Ramos (cell line): ENCODE results near the gene ATG13.
"Not testable (repeated sequence)": the region's sequence is repeated elsewhere in the genome, so short reads cannot be mapped to it uniquely, and the experiment has no call there.

ENCODE experiments used
- in situ Hi-C: fragments of 300-500 bp; cut with MboI; formaldehyde crosslinking; loops from one replicate; pipeline ENCODE4 v1.14.3; 2022; ENCODE audit warnings: low sequenced_read_pairs; ENCODE audit not compliant: unreplicated experiment

Gene ATG13

GRCh38 chr11:46693597-46694012, 76.3 kb downstream of the ATG13 start:
- in situ Hi-C loops = no loop called here

DNA sequence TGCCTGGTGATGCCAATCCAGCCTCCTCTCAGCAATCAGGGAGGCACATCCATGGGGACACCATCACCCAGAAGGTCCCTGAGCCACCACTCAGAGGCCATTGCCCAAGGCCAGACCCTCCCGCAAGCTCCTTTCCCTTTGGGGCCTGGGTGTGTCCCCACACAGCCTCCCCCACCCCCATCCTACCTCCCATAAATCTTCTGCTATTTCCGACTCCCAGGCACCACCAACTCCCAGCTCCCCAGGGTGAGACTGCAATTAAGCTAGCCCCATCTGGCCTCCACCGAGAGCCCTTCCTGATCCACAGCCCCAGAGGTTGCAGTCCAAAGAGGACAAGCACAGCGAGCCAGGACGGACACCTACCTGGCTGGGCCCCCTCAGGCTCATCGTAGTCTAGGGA, 76.7 kb downstream of the ATG13 start:
- in situ Hi-C loops = no loop called here

DNA sequence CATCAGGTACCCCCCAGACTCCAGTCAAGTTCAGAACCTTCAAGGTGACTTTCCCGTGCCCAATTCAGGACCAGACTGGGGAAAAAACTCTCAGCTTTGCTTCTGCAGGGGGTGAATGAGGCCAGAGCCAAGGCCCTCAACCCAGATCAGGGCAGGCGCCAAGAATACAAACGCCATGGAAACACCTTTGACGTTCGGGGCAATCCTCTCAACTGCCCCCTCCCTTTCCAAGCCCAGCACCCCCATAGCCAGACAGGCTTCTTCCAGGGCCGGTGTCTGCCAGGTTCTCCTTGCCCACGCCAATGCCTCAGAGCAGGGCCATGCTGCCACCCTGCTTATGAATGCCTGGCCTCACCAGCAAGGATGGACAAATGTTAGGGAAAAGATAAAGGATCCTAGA, 77.3 kb downstream of the ATG13 start:
- in situ Hi-C loops = no loop called here

DNA sequence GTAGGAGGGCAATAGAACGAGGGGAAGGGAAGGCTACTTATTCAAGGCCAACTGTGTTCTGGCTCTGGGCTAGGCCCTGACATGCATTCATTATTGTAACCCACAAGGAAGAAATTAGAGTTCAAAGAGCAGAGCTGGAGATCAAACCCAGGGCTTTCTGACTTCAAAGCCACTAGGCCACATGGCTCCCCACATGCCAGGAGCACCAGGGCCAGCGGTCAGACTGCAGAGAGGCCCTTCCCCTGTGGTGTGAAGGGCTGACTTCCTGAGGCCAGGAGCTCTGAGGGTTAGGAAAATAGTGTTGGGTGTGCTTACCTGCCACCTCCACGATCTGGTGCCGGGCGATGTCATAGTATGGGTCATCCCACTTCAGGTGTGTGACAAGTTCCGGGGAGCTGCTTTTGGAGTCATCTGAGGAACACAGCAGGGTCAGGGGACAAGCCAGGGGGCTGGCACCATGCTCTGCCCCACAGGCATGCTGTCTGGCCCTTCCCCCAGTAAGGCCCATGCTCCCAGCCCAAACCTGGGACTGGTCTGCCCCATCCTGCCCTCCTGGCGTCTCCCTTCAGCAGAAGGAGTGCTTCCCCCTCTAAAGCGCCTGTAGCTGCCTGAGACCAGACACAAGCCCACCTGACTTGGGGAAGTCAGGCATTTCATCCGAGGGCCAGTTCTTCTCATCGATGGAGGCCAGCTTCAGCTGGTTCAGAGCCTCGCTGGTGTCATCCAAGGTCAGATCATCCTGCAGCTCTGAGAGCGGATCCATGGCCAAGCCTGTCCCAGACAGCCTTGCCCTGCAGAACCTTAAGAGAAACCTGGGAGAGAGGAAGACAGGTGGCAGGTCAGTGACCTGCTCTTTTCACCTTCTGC, 78.2 kb downstream of the ATG13 start:
- in situ Hi-C loops = no loop called here

- in situ Hi-C loops = no loop called here
These were observed 78.8 kb downstream of the ATG13 start for GRCh38 chr11:46696212-46696558.

GRCh38 chr11:46697303-46697702, 80.0 kb downstream of the ATG13 start:
- in situ Hi-C loops = no loop called here

GRCh38 chr11:46697723-46698122, 80.4 kb downstream of the ATG13 start:
- in situ Hi-C loops = no loop called here

DNA sequence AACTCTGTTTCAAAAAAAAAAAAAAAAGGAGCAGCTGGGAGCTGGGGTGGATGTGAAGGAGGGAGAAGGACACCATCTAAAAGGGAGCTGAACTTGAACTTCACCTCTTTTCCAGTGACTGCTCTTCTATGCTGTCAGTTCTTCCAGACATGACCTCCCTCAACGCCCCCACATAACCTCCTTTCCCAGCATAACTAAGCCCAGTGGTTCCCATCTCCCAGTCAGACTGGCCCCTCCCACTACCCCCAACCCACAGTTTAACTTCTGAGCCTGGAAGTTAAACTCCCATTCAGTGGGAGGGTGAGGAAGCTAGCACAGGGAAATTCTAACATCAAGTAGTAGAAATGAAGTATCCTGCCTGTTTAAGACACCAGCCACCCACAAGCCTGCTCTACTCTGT, 81.2 kb downstream of the ATG13 start:
- in situ Hi-C loops = no loop called here

GRCh38 chr11:46700241-46701077, 83.1 kb downstream of the ATG13 start, which contains the start of the genes ARHGAP1 and ZNF408:
ARHGAP1 (minus strand) TSS chr11:46700619; CDS start chr11:46696107, 4,512 bp downstream.
ZNF408 (plus strand) TSS chr11:46701031; CDS start chr11:46701048, 17 bp downstream.
- in situ Hi-C loops = no loop called here

DNA sequence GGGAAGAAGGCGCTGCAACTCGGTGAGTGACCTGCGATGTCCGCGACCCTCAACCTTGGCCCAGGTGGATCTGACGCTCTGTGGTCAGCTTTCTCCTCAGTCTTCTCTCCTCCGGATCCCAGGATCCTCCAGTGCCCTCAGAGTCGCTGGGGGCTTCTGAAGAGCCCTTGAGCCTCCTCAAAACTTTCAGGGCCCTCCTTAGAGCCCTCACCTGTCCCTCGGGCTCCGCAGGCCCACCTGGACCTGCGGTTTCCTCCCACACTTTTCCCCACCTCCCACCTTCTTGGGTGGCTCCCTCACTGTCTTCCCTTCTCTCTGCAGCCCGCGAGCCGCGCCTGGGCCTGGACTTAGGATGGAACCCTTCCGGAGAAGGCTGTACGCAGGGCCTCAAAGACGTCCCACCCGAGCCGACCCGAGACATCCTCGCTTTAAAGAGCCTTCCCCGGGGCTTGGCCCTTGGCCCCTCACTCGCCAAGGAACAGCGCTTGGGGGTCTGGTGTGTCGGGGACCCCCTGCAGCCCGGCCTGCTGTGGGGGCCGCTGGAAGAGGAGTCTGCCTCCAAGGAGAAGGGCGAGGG, 83.8 kb downstream of the ATG13 start:
- in situ Hi-C loops = no loop called here

GRCh38 chr11:46705070-46705688, 87.8 kb downstream of the ATG13 start:
- in situ Hi-C loops = no loop called here

GRCh38 chr11:46706886-46707285, 89.5 kb downstream of the ATG13 start:
- in situ Hi-C loops = no loop called here

- in situ Hi-C loops = not testable (repeated sequence)
These were observed 92.0 kb downstream of the ATG13 start for GRCh38 chr11:46709351-46709750.

GRCh38 chr11:46710821-46711269, 93.5 kb downstream of the ATG13 start:
- in situ Hi-C loops = no loop called here

- in situ Hi-C loops = no loop called here
These were observed 94.0 kb downstream of the ATG13 start for GRCh38 chr11:46711303-46711702.

GRCh38 chr11:46712874-46713576, 95.7 kb downstream of the ATG13 start:
- in situ Hi-C loops = no loop called here

- in situ Hi-C loops = not testable (repeated sequence)
These were observed 100.4 kb downstream of the ATG13 start for GRCh38 chr11:46717825-46718154.

DNA sequence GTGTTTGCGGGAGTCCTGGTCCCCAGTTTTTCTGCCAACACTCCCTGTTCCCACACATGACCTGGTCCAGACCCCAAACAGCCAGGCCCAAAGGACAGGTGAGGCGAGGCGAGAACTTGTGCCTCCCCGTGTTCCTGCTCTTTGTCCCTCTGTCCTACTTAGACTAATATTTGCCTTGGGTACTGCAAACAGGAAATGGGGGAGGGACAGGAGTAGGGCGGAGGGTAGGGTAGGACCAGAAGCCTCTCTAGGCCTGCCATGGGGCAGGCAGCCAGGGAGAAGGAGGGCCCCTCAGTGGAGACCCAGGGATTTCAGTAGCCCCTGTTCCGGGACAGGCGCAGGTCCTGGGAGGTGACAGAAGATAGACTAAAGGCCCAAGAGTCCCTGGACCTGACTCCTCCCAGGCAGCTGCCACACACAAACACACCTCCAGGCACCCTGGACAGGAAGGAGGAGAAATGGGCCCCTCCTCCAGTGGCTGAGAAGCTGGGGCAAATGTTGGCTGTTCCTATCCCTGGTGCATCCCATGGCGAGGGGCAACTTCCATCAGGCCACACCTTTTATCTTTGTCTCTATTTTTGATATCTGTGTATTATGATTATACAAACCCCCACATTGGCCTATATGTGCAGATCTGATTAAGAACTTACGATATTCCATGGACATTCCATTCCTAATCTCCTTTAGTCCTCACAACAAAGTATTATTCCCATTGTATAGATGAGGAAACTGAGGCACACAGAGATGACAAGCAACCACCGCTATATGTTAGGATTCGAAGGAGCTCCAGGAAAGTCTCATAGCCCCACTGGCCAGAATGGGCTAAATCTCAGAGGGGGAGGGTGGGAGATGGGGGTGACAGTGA, 101.0 kb downstream of the ATG13 start:
- in situ Hi-C loops = no loop called here

- in situ Hi-C loops = no loop called here
These were observed 101.7 kb downstream of the ATG13 start, which contains the start of gene F2 for GRCh38 chr11:46719048-46719542. F2 (plus strand) TSS chr11:46719213; CDS start chr11:46719236, 23 bp downstream.
